Fibroblast of villous mesenchyme (primary cell): ENCODE data around the gene THTPA. TPM values are rescaled to one million over a fixed set of nuclear protein-coding genes. Genes with fewer than 3 reads are reported as not detected.

Experiments used
- DNase-seq: peaks from one replicate; pipeline ENCODE4 v3.0.0-alpha.2; 2010; ENCODE audit warnings: low read depth
- H3K4me3 ChIP-seq: 2 replicates; pipeline ENCODE4 v1.5.1; 2011; ENCODE audit warnings: low read depth, mild to moderate bottlenecking, low read length
- CTCF ChIP-seq: IDR thresholded peaks from 2 replicates; pipeline ENCODE4 v1.5.1; 2012; ENCODE audit warnings: low read depth, mild to moderate bottlenecking, low read length; ENCODE audit not compliant: insufficient read depth
- total RNA-seq: library from RNA; depleted of rRNA; stranded (reverse); fragments of >200 nt; gene quantifications from 2 replicates; pipeline ENCODE4 v1.2.3, GENCODE V29; 2012

Gene THTPA
- total RNA-seq, 1 donor = 15.5 TPM

- H3K4me3 ChIP-seq = no peak overlapping the region
- TF ChIP-seq CTCF = no peak
- no peak for DNase-seq
These were observed 8.8 kb downstream of the THTPA start for GRCh38 chr14:23564876-23565275.

GRCh38 chr14:23565626-23566025 lies 9.6 kb downstream of the THTPA start:
- TF ChIP-seq CTCF = no peak
- no peak for DNase-seq
- H3K4me3 ChIP-seq = no peak overlapping the region

- no peak for TF ChIP-seq CTCF
- H3K4me3 ChIP-seq = no peak overlapping the region
- DNase-seq = no peak
These were observed 10.2 kb downstream of the THTPA start for GRCh38 chr14:23566112-23566777.

GRCh38 chr14:23566778-23567185 lies 10.7 kb downstream of the THTPA start:
- peak overlapping the region; percentile 75 for H3K4me3 ChIP-seq
- no peak for DNase-seq
- peak; percentile 15 for TF ChIP-seq CTCF

DNA sequence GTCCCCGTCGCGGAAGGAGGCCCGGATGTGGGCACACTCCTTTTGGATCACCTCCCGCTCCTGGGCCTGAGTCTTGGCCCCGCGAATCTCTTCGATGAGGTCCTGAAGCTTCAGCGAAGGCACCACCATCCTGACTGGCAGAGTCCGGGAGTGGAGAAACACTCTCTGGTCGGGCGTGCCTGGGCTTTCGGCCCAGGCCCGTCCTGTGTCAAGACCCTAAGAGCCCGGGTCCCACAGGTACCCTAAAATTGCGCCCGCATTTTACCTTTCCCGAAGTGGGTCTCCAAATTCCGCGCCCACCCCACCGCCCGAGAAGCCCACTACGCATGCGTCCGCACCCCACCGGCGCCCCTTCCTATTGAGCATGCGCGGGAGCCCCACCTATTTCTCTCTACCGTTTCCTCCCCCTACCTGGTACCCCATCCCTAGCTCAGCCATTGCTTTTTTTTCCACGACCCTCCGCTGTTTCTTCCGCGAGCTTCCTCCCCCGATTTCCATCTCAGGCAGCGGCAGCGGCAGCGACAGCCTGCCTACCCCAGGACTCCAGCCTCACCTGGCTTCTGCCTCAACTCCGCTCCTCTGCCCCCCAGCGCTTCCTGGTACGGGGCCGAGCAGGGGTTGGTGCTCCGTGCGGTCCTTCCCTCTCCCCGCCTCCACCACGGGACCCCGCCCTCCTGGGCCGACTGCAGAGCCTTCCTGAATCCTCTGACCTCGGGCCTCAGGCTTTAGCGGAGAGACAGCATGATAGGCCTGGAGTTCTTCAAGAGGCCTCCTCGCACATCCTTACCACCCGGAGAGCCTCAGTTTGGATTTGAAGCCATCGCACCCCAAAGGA lies 11.3 kb downstream of the THTPA start, which contains the start of gene AP1G2:
Gene AP1G2, minus strand, starts transcription at position 606 of the 835 bp plus-strand sequence. Its CDS starts 477 bp downstream, at position 129.
- peak within 1 kb of the TSS; percentile 75 for H3K4me3 ChIP-seq
- peak; percentile 72 for DNase-seq
- no peak for TF ChIP-seq CTCF

GRCh38 chr14:23568021-23568599 lies 12.0 kb downstream of the THTPA start:
- no peak for TF ChIP-seq CTCF
- peak overlapping the region; percentile 75 for H3K4me3 ChIP-seq
- DNase-seq = no peak
